ENCODE measurements around the gene KCNIP2.

KCNIP2 gene

GRCh38 chr10:101784558-101784957 is 59.0 kb downstream of the KCNIP2 start:
- no peak for DNase-seq (ENCODE audit: low read depth)
- no peak overlapping the region for H3K4me3 ChIP-seq (ENCODE audit: low read length)
- TF ChIP-seq CTCF (IDR thresholded peaks at IDR 0.05; ENCODE audit: insufficient read depth, low read depth, low read length, missing control alignments) = no peak

- peak; percentile 22 for DNase-seq (ENCODE audit: low read depth)
- no peak for TF ChIP-seq CTCF (IDR thresholded peaks at IDR 0.05; ENCODE audit: insufficient read depth, low read depth, low read length, missing control alignments)
- H3K4me3 ChIP-seq (ENCODE audit: low read length) = peak overlapping the region; percentile 86
These were observed 59.9 kb downstream of the KCNIP2 start for GRCh38 chr10:101783736-101784118.

- DNase-seq (ENCODE audit: low read depth) = peak; percentile 76
- H3K4me3 ChIP-seq (ENCODE audit: low read length) = peak within 1 kb of the TSS; percentile 86
- no peak for TF ChIP-seq CTCF (IDR thresholded peaks at IDR 0.05; ENCODE audit: insufficient read depth, low read depth, low read length, missing control alignments)
These were observed 60.5 kb downstream of the KCNIP2 start, which contains the start of gene NPM3 for GRCh38 chr10:101782811-101783735. Gene NPM3, minus strand, starts transcription at chr10:101783446. Its CDS starts 56 bp downstream, at chr10:101783390.

- peak overlapping the region; percentile 86 for H3K4me3 ChIP-seq (ENCODE audit: low read length)
- TF ChIP-seq CTCF (IDR thresholded peaks at IDR 0.05; ENCODE audit: insufficient read depth, low read depth, low read length, missing control alignments) = no peak
- DNase-seq (ENCODE audit: low read depth) = no peak
These were observed 61.4 kb downstream of the KCNIP2 start for GRCh38 chr10:101781984-101782810.

GRCh38 chr10:101781655-101781983 is 62.0 kb downstream of the KCNIP2 start:
- no peak for TF ChIP-seq CTCF (IDR thresholded peaks at IDR 0.05; ENCODE audit: insufficient read depth, low read depth, low read length, missing control alignments)
- H3K4me3 ChIP-seq (ENCODE audit: low read length) = no peak overlapping the region
- DNase-seq (ENCODE audit: low read depth) = no peak

- TF ChIP-seq CTCF (IDR thresholded peaks at IDR 0.05; ENCODE audit: insufficient read depth, low read depth, low read length, missing control alignments) = peak; percentile 97
- H3K4me3 ChIP-seq (ENCODE audit: low read length) = no peak overlapping the region
- peak; percentile 72 for DNase-seq (ENCODE audit: low read depth)
These were observed 62.6 kb downstream of the KCNIP2 start for GRCh38 chr10:101780818-101781654.

Data from epithelial cell of esophagus (primary cell).